ENCODE measurements around the gene ZNF107.

Gene ZNF107

GRCh38 chr7:64665980-64666662 is at the start of gene ZNF107:
ZNF107 (plus strand) TSS chr7:64666133; CDS start chr7:64666283, 150 bp downstream.
- DNase-seq, result peak; percentile 90

GRCh38 chr7:64618785-64619456 is 47.0 kb upstream of the ZNF107 start:
- no peak for DNase-seq

GRCh38 chr7:64619705-64620104 is 46.2 kb upstream of the ZNF107 start:
- DNase-seq, result no peak

- no peak for DNase-seq
Observed at GRCh38 chr7:64621656-64622055, 44.3 kb upstream of the ZNF107 start.

- no peak for DNase-seq
Observed at GRCh38 chr7:64625114-64626082, 40.5 kb upstream of the ZNF107 start.

- DNase-seq, result no peak
Observed at GRCh38 chr7:64626083-64626469, 39.9 kb upstream of the ZNF107 start.

- DNase-seq, result no peak
Observed at GRCh38 chr7:64626557-64626956, 39.4 kb upstream of the ZNF107 start.

- DNase-seq, result no peak
Observed at GRCh38 chr7:64628192-64628591, 37.7 kb upstream of the ZNF107 start.

- DNase-seq, result no peak
Observed at GRCh38 chr7:64628721-64629120, 37.2 kb upstream of the ZNF107 start.

- DNase-seq, result no peak
Observed at GRCh38 chr7:64630496-64630895, 35.4 kb upstream of the ZNF107 start.

- DNase-seq, result no peak
Observed at GRCh38 chr7:64632029-64632428, 33.9 kb upstream of the ZNF107 start.

- no peak for DNase-seq
Observed at GRCh38 chr7:64633401-64633800, 32.5 kb upstream of the ZNF107 start.

GRCh38 chr7:64634406-64635062 is 31.4 kb upstream of the ZNF107 start:
- no peak for DNase-seq

GRCh38 chr7:64636386-64636785 is 29.5 kb upstream of the ZNF107 start:
- no peak for DNase-seq

- no peak for DNase-seq
Observed at GRCh38 chr7:64637521-64638445, 28.1 kb upstream of the ZNF107 start.

GRCh38 chr7:64638822-64639221 is 27.1 kb upstream of the ZNF107 start:
- no peak for DNase-seq

- no peak for DNase-seq
Observed at GRCh38 chr7:64639267-64640001, 26.5 kb upstream of the ZNF107 start.

GRCh38 chr7:64640504-64640903 is 25.4 kb upstream of the ZNF107 start:
- DNase-seq, result no peak

- DNase-seq, result no peak
Observed at GRCh38 chr7:64642046-64642445, 23.9 kb upstream of the ZNF107 start.

GRCh38 chr7:64642875-64643274 is 23.1 kb upstream of the ZNF107 start:
- DNase-seq, result no peak

- DNase-seq, result no peak
Observed at GRCh38 chr7:64643566-64643965, 22.4 kb upstream of the ZNF107 start.

All from right forelimb (tissue), 1 donor.